ENCODE measurements around the gene CSPG4. TPM values are rescaled to one million over a fixed set of nuclear protein-coding genes. Genes with fewer than 3 reads are reported as not detected.
A peak's percentile ranks its signal among the peaks of the same experiment; 100 is the strongest.

Gene CSPG4
- total and polyA plus RNA-seq, 2 of the 13 experiments (the other 11 are each of a cell fraction or from before 2014, with no cell fraction given) = 0.01 to 0.04 TPM

GRCh38 chr15:75650908-75651809 lies 61.5 kb downstream of the CSPG4 start (continued):
- TF ChIP-seq AFF4 (CRISPR knock-in tag; IDR thresholded peaks at IDR 0.05) (no peak), JARID2 (CRISPR knock-in tag; IDR thresholded peaks at IDR 0.05; ENCODE audit: insufficient replicate concordance) (no peak), HNRNPL (IDR thresholded peaks at IDR 0.05; ENCODE audit: low read depth, low read length) (peak; percentile 74; the same call in 1 of the 2 replicates), ZNF766 (CRISPR knock-in tag; IDR thresholded peaks at IDR 0.05; ENCODE audit: borderline replicate concordance) (no peak), ATRX (CRISPR knock-in tag; IDR thresholded peaks at IDR 0.05; ENCODE audit: borderline replicate concordance) (no peak), NR2F2 (IDR thresholded peaks at IDR 0.05; ENCODE audit: borderline replicate concordance, low read depth) (0 out of 2 replicates have a peak, but pooled peaks have one; percentile 32), TFE3 (CRISPR knock-in tag; IDR thresholded peaks at IDR 0.05) (peak; percentile 82), ZNF572 (CRISPR knock-in tag; IDR thresholded peaks at IDR 0.05) (0 out of 2 replicates have a peak, but pooled peaks have one; percentile 46), FIP1L1 (IDR thresholded peaks at IDR 0.05; ENCODE audit: borderline replicate concordance, insufficient read depth, low read depth, low read length) (no peak), FOXM1 (CRISPR knock-in tag; IDR thresholded peaks at IDR 0.05) (no peak), ZNF556 (CRISPR knock-in tag; IDR thresholded peaks at IDR 0.05; ENCODE audit: borderline replicate concordance) (peak; percentile 22; the same call in 1 of the 2 replicates), MBNL3 (CRISPR knock-in tag; conservative IDR thresholded peaks at IDR 0.05) (no peak), NFE2L2 (IDR thresholded peaks at IDR 0.05; ENCODE audit: low read length) (no peak), AKAP8 (CRISPR knock-in tag; IDR thresholded peaks at IDR 0.05) (no peak), AGO1 (IDR thresholded peaks at IDR 0.05; ENCODE audit: low read depth, low read length, poor library complexity, severe bottlenecking) (no peak), ZNF576 (CRISPR knock-in tag; IDR thresholded peaks at IDR 0.05) (no peak), TMF1 (CRISPR knock-in tag; IDR thresholded peaks at IDR 0.05; ENCODE audit: low read depth) (no peak)
- TF ChIP-seq, protein P1, sequence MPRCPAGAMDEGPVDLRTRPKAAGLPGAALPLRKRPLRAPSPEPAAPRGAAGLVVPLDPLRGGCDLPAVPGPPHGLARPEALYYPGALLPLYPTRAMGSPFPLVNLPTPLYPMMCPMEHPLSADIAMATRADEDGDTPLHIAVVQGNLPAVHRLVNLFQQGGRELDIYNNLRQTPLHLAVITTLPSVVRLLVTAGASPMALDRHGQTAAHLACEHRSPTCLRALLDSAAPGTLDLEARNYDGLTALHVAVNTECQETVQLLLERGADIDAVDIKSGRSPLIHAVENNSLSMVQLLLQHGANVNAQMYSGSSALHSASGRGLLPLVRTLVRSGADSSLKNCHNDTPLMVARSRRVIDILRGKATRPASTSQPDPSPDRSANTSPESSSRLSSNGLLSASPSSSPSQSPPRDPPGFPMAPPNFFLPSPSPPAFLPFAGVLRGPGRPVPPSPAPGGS (CRISPR knock-in tag; IDR thresholded peaks at IDR 0.05) = peak; percentile 84

Data from HepG2 (cell line).